HCT116 (cell line): ENCODE measurements around the gene PDIA3. TPM values are rescaled to one million over a fixed set of nuclear protein-coding genes. Genes with fewer than 3 reads are reported as not detected.
A peak's percentile ranks its signal among the peaks of the same experiment; 100 is the strongest.

Experiments used
- ATAC-seq: fragments of 200-7000 bp; cut with Tn5 transposase; 2 replicates; pipeline ENCODE4 v1.9.1; 2020; ENCODE audit warnings: mild to moderate bottlenecking, moderate library complexity
- BruUV-seq: library from RNA; stranded (reverse); fragments of 400-500 nt; replicated peaks from 2 replicates; lab custom pipeline; 2021; lab: Mats Ljungman, UMichigan
- CTCF ChIA-PET: fragments of 300-600 bp; sonication (Branson Sonifier 250); formaldehyde crosslinking; loops from one replicate; lab custom pipeline; 2021; ENCODE audit warnings: antibody characterized with exemption; lab: Charles Lee
- POLR2A ChIA-PET: fragments of 300-600, 350-600 bp; sonication (Branson Sonifier 250); formaldehyde crosslinking; loops from one replicate; lab custom pipeline; 2021; ENCODE audit warnings: antibody characterized with exemption; lab: Charles Lee
- RAD21 ChIA-PET, 2 experiments: fragments of 300-600 bp; sonication (Branson Sonifier 250); formaldehyde crosslinking; loops; one replicate each; lab custom pipeline; 2023; ENCODE audit warnings: low total read pairs in 2 of 2; ENCODE audit not compliant: uncharacterized antibody in 2 of 2, unreplicated experiment in 2 of 2, low non-redundant PET in 1 of 2; lab: Charles Lee
- DNase-seq: peaks from one replicate; pipeline ENCODE4 v3.0.0-alpha.2; 2010; ENCODE audit warnings: low read depth, low spot score
- H2AFZ ChIP-seq: fragments of 200-600 bp; shearing (Covaris generic), sonication (generic); 2 replicates; pipeline ENCODE4 v1.6.1; 2017; ENCODE audit warnings: low read depth, mixed run types, mixed read lengths, antibody characterized with exemption, low read length; ENCODE audit not compliant: poor library complexity, severe bottlenecking
- H3K27ac ChIP-seq: 2 replicates; pipeline ENCODE4 v1.5.1; 2012; ENCODE audit warnings: low read depth, low read length
- H3K27me3 ChIP-seq: fragments of 200-600 bp; sonication (generic); 2 replicates; pipeline ENCODE4 v1.6.1; 2016; ENCODE audit warnings: mixed run types, low read length, mixed read lengths; ENCODE audit not compliant: insufficient read depth
- H3K36me3 ChIP-seq, 2 experiments: fragments of 200-500 bp in 1 of 2; fragments of 200-600 bp in 1 of 2; sonication (Bioruptor generic) in 1 of 2; sonication (generic) in 1 of 2; 2 replicates each; pipeline versions ENCODE4 v1.5.1 to v1.6.1; 2014 to 2016; ENCODE audit warnings: low read length in 2 of 2, inconsistent platforms in 1 of 2, mixed read lengths in 1 of 2, mixed run types in 1 of 2; ENCODE audit not compliant: insufficient read depth in 2 of 2, control insufficient read depth in 1 of 2
- H3K4me1 ChIP-seq, 2 experiments: fragments of 200-600 bp in 1 of 2; sonication (generic) in 1 of 2; 2 replicates each; pipeline versions ENCODE4 v1.5.1 to v1.6.1; 2012 to 2017; ENCODE audit warnings: low read length in 2 of 2, inconsistent platforms in 1 of 2, mild to moderate bottlenecking in 1 of 2, mixed read lengths in 1 of 2, mixed run types in 1 of 2, moderate library complexity in 1 of 2; ENCODE audit not compliant: insufficient read depth in 2 of 2, control insufficient read depth in 1 of 2
- H3K4me2 ChIP-seq: fragments of 200-600 bp; sonication (generic); 2 replicates; pipeline ENCODE4 v1.6.1; 2017; ENCODE audit warnings: mixed run types, low read length, mixed read lengths
- H3K4me3 ChIP-seq, 2 experiments: fragments of 200-600 bp in 1 of 2; sonication (generic) in 1 of 2; replicated peaks in 1 of 2; 2 replicates each; pipeline ENCODE4 v1.5.1; 2011 to 2016; ENCODE audit warnings: low read length in 2 of 2, control low read depth in 1 of 2, low read depth in 1 of 2, mild to moderate bottlenecking in 1 of 2, mixed read lengths in 1 of 2, mixed run types in 1 of 2
- H3K79me2 ChIP-seq: fragments of 200-600 bp; sonication (generic); 2 replicates; pipeline ENCODE4 v1.6.1; 2017; ENCODE audit warnings: mild to moderate bottlenecking, mixed run types, low read length, moderate library complexity, mixed read lengths; ENCODE audit not compliant: insufficient read depth
- H3K9ac ChIP-seq: fragments of 200-600 bp; sonication (generic); 2 replicates; pipeline ENCODE4 v1.6.1; 2016; ENCODE audit warnings: low read length, mixed read lengths
- H3K9me2 ChIP-seq: fragments of 200-600 bp; sonication (generic), shearing (Covaris generic); 2 replicates; pipeline ENCODE4 v1.6.1; 2017; ENCODE audit warnings: mixed run types, mild to moderate bottlenecking, moderate library complexity; ENCODE audit not compliant: insufficient read depth
- H3K9me3 ChIP-seq, 2 experiments: fragments of 200-500 bp in 1 of 2; fragments of 200-600 bp in 1 of 2; sonication (Bioruptor generic) in 1 of 2; sonication (generic) in 1 of 2; 2 replicates each; pipeline ENCODE4 v1.6.1; 2014 to 2017; ENCODE audit warnings: low read length in 2 of 2, mixed read lengths in 2 of 2, inconsistent platforms in 1 of 2, low read depth in 1 of 2, mild to moderate bottlenecking in 1 of 2, mixed run types in 1 of 2, moderate library complexity in 1 of 2; ENCODE audit not compliant: control insufficient read depth in 1 of 2, insufficient read depth in 1 of 2
- H4K20me1 ChIP-seq: fragments of 200-600 bp; sonication (generic), shearing (Covaris generic); 2 replicates; pipeline ENCODE4 v1.6.1; 2017; ENCODE audit warnings: mixed run types, mild to moderate bottlenecking, moderate library complexity; ENCODE audit not compliant: insufficient read depth
- ATF3 ChIP-seq: IDR thresholded peaks from 2 replicates; pipeline ENCODE4 v1.6.1; 2012
- CBX3 ChIP-seq: IDR thresholded peaks from 2 replicates; pipeline ENCODE4 v1.6.1; 2012; ENCODE audit warnings: low read depth
- CEBPB ChIP-seq: IDR thresholded peaks from 2 replicates; pipeline ENCODE4 v1.6.1; 2012; ENCODE audit warnings: low read depth
- EGR1 ChIP-seq: IDR thresholded peaks from 2 replicates; pipeline ENCODE4 v1.6.1; 2012; ENCODE audit warnings: low read depth
- EZH2phosphoT487 ChIP-seq: fragments of 200-600 bp; IDR thresholded peaks from 2 replicates; pipeline ENCODE4 v1.6.1; 2018; ENCODE audit warnings: antibody characterized with exemption, borderline replicate concordance
- FOSL1 ChIP-seq: IDR thresholded peaks from 2 replicates; pipeline ENCODE4 v1.6.1; 2012; ENCODE audit warnings: low read depth
- JUND ChIP-seq: IDR thresholded peaks from 2 replicates; pipeline ENCODE4 v1.6.1; 2012
- MAX ChIP-seq: IDR thresholded peaks from 2 replicates; pipeline ENCODE4 v1.6.1; 2012
- POLR2A ChIP-seq: IDR thresholded peaks from 2 replicates; pipeline ENCODE4 v1.7.0; 2011; ENCODE audit warnings: borderline replicate concordance; ENCODE audit not compliant: insufficient read depth, insufficient read length; ENCODE audit errors: extremely low read depth
- POLR2AphosphoS5 ChIP-seq: IDR thresholded peaks from 2 replicates; pipeline ENCODE4 v1.6.1; 2011; ENCODE audit warnings: mild to moderate bottlenecking, low read depth, low read length, moderate library complexity
- REST ChIP-seq: IDR thresholded peaks from 2 replicates; pipeline ENCODE4 v1.6.1; 2012; ENCODE audit warnings: low read depth
- TCF7L2 ChIP-seq: IDR thresholded peaks from 2 replicates; pipeline ENCODE4 v1.7.0; 2011; ENCODE audit warnings: borderline replicate concordance, inconsistent platforms; ENCODE audit not compliant: insufficient read depth, insufficient read length; ENCODE audit errors: extremely low read depth
- ZFX ChIP-seq: fragments of 450-650 bp; IDR thresholded peaks from 2 replicates; pipeline ENCODE4 v1.6.1; 2017
- ZNF274 ChIP-seq: fragments of 200-500 bp; sonication (Bioruptor generic); IDR thresholded peaks from 2 replicates; pipeline ENCODE4 v1.6.1; 2014; ENCODE audit warnings: mild to moderate bottlenecking, low read depth, low read length, inconsistent platforms
- intact Hi-C: fragments of 100-400 bp; cut with micrococcal nuclease; formaldehyde crosslinking; loops from 2 replicates; pipeline ENCODE4 v1.10.0; 2022
- total RNA-seq: library from RNA; stranded (reverse); gene quantifications from one replicate; pipeline ENCODE4 v1.2.1, GENCODE V29; 2021; ENCODE audit not compliant: unreplicated experiment

Gene PDIA3
- total RNA-seq, 1 experiment from 2014 or later, result 435 TPM

- Histone ChIP-seq H4K20me1 (peaks cover 10% of the 10 kb centered on the region; the same call in 1 of the 2 replicates), H3K9ac (no peak overlapping the region), H3K4me2 (no peak overlapping the region), H3K9me2 (no peaks in the 10 kb centered on the region), H3K79me2 (no peaks in the 10 kb centered on the region; the same call in 1 of the 2 replicates), H3K4me1 (peaks cover 9 to 31% of the 10 kb centered on the region in 2 experiments), H3K27me3 (no peaks in the 10 kb centered on the region)
- no peak for ATAC-seq
- intact Hi-C loops, result loop anchor here (10.0 kb wide), 1 partner anchor 329 kb away; no protein-coding TSS in a partner anchor
- TF ChIP-seq EZH2phosphoT487 (no peak), ZFX (no peak), FOSL1 (no peak), ATF3 (no peak), JUND (no peak), MAX (no peak), REST (no peak), EGR1 (no peak), CBX3 (no peak), POLR2AphosphoS5 (no peak), TCF7L2 (no peak), CEBPB (no peak), POLR2A (no peak), ZNF274 (no peak)
- TF ChIP-seq, all 23 proteins: peak for 0
- peaks cover 35 to 40% of the 10 kb centered on the region in 2 experiments for H3K36me3 ChIP-seq
- H3K9me3 ChIP-seq, result no peaks in the 10 kb centered on the region
- DNase-seq, result no peak
- ChIA-PET RAD21 (no interaction called here), POLR2A (no interaction called here), CTCF (no interaction called here)
- no peak overlapping the region for H3K4me3 ChIP-seq
- peak overlapping the region; percentile 69; the same call in 1 of the 2 replicates for H3K27ac ChIP-seq
- no TSS peak for BruUV-seq
- H2AFZ ChIP-seq, result no peak overlapping the region
Measured at GRCh38 chr15:43774062-43774461, 27.8 kb downstream of the PDIA3 start.
